Esophagus squamous epithelium (tissue), 5 donors: ENCODE data around the gene RAPGEF3. TPM values are rescaled to one million over a fixed set of nuclear protein-coding genes. Genes with fewer than 3 reads are reported as not detected.

Experiments used
- DNase-seq: peaks from one replicate; lab custom pipeline; 2025; lab: John Stamatoyannopoulos, UW
- H3K27ac ChIP-seq, 4 donors: fragments of 200-600 bp; sonication (generic); one replicate each; pipeline ENCODE4 v1.5.1; 2016 to 2019; ENCODE audit warnings: mild to moderate bottlenecking in 1 of 4
- H3K27me3 ChIP-seq, 4 donors: fragments of 200-600 bp; sonication (generic); 1 replicate in 3 of 4; 2 replicates in 1 of 4; pipeline versions ENCODE4 v1.5.1 to v1.6.0; 2017 to 2021; ENCODE audit warnings: antibody characterized with exemption in 1 of 4
- H3K36me3 ChIP-seq, 3 donors: fragments of 200-600 bp; sonication (generic); one replicate each; pipeline ENCODE4 v1.5.1; 2016 to 2019
- H3K4me1 ChIP-seq, 3 donors: fragments of 200-600 bp; sonication (generic); one replicate each; pipeline ENCODE4 v1.5.1; 2017 to 2019
- H3K4me3 ChIP-seq, 4 donors: fragments of 200-600 bp; sonication (generic); 1 replicate in 3 of 4; 2 replicates in 1 of 4; pipeline ENCODE4 v1.5.1; 2016 to 2019; ENCODE audit warnings: mild to moderate bottlenecking in 2 of 4, moderate library complexity in 1 of 4
- H3K9me3 ChIP-seq, 3 donors: fragments of 200-600 bp; sonication (generic); one replicate each; pipeline ENCODE4 v1.5.1; 2016 to 2019
- CTCF ChIP-seq, 6 experiments: fragments of 450-650 bp in 4 of 6; fragments of 200-600 bp in 2 of 6; sonication (generic) in 2 of 6; IDR thresholded peaks; one replicate each; pipeline ENCODE4 v1.5.1; 2016 to 2019; ENCODE audit warnings: antibody characterized with exemption in 6 of 6, mild to moderate bottlenecking in 4 of 6, moderate library complexity in 4 of 6
- POLR2A ChIP-seq, 4 donors: fragments of 450-650 bp; IDR thresholded peaks; one replicate each; pipeline ENCODE4 v1.6.1; 2017; ENCODE audit warnings: antibody characterized with exemption in 4 of 4, mild to moderate bottlenecking in 4 of 4, moderate library complexity in 3 of 4
- WGBS, 2 donors: methylation state at CpG; one replicate each; pipeline ENCODE4 v1.1.5; 2018; 5-methylcytosine and 5-hydroxymethylcytosine counted together
- intact Hi-C: fragments of 100-400 bp; cut with DNase I; formaldehyde crosslinking; loops from one replicate; pipeline ENCODE4 v1.15.0; 2022
- total RNA-seq, 4 donors: library from RNA; depleted of rRNA; stranded (reverse); fragments of >200 nt; gene quantifications; one replicate each; pipeline ENCODE4 v1.1.0, GENCODE V29; 2016
- donor health status: DM: yes; HTN: yes; CAD: no.

Gene RAPGEF3
- total RNA-seq, 4 donors from 2014 or later = 12.9 to 39.3 (median 22.5) TPM

DNA sequence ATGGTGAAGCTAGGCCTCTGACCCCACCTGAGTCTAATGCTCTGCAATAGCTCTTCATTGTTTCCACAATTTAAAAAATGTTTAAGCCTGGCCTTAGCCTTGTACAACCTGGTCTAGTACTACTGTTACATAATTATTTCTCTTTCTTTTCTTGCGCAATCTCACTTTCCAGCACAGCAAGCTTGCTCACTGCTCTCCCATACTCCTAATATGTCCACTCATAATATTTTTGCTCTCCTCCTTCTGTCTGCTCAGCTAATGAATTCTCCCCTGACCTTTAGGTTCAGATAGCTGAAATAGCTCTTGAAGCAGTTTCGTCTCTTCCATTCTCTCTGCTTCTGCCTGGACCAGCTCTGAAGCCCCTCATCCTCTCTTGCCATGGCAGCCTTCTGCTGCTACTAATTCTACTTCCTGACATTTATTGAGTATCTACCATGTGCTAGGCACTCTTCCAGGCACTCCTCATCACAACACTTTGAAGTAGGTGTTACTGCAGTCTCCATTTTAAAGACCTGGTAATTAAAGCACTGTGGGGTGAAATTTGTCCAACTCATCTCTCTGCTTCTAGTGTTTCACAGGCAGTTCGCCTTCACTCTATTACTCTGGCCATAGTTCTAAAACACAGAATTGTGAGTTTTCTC, 11.5 kb upstream of the RAPGEF3 start:
- Histone ChIP-seq H3K4me1 (peaks cover 25 to 85% (median 41%) of the 10 kb centered on the region in 3 donors), H3K9me3 (no peaks in the 10 kb centered on the region), H3K4me3 (no peak overlapping the region), H3K27ac (peak overlapping the region in 2 of 4 donors; percentile 31 to 53), H3K36me3 (no peaks in the 10 kb centered on the region), H3K27me3 (no peaks in the 10 kb centered on the region)
- intact Hi-C loops = no loop called here
- TF ChIP-seq CTCF (IDR thresholded peaks at IDR 0.05) (no peak), POLR2A (IDR thresholded peaks at IDR 0.05) (no peak)
- DNase-seq = no peak
- 87 to 88% methylated on average over 3 of the region's 3 CpGs for WGBS, 2 donors

- no peaks in the 10 kb centered on the region for H3K36me3 ChIP-seq
- no peaks in the 10 kb centered on the region for H3K9me3 ChIP-seq
- 83 to 92% methylated on average over 4 of the region's 4 CpGs for WGBS, 2 donors
- H3K27ac ChIP-seq = no peak overlapping the region
- no peaks in the 10 kb centered on the region for H3K27me3 ChIP-seq
- TF ChIP-seq POLR2A (IDR thresholded peaks at IDR 0.05) (no peak), CTCF (IDR thresholded peaks at IDR 0.05) (no peak)
- DNase-seq = no peak
- H3K4me1 ChIP-seq = peaks cover 18 to 84% (median 34%) of the 10 kb centered on the region in 3 donors
- intact Hi-C loops = no loop called here
- H3K4me3 ChIP-seq = no peak overlapping the region
Observed at GRCh38 chr12:47769234-47770085, 10.8 kb upstream of the RAPGEF3 start.

DNA sequence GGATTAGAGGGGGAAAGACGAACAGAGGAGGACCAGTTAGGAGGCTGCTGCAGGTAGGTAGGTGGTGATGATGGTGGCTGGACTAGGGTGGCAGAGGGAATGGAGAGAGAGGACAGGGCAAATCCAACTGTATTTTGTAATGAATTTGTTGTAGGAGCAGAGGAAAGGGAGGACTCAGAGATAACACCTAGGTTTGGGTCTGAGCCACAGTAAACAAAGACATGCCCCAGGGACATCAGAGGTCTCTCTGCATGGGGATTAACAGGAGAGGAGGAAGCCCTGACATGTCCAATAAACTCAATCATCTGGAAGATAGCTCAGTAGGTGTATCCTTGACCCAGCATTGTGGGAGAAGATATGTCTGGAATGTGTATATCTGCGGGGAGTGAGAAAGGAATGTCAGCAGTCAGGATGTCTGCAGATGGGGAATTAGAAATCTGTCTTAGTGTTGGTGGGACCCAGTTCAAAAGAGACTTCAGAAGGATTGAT, 9.7 kb upstream of the RAPGEF3 start:
- TF ChIP-seq CTCF (IDR thresholded peaks at IDR 0.05) (no peak), POLR2A (IDR thresholded peaks at IDR 0.05) (no peak)
- no peak for DNase-seq
- intact Hi-C loops = no loop called here
- no peaks in the 10 kb centered on the region for H3K27me3 ChIP-seq
- 43 to 52% methylated on average over 2 of the region's 2 CpGs for WGBS, 2 donors
- H3K27ac ChIP-seq = no peak overlapping the region
- H3K4me1 ChIP-seq = peaks cover 18 to 85% (median 37%) of the 10 kb centered on the region in 3 donors
- H3K4me3 ChIP-seq = no peak overlapping the region
- no peaks in the 10 kb centered on the region for H3K9me3 ChIP-seq
- no peaks in the 10 kb centered on the region for H3K36me3 ChIP-seq

GRCh38 chr12:47767216-47767724, 8.6 kb upstream of the RAPGEF3 start:
- no peak overlapping the region for H3K4me3 ChIP-seq
- WGBS, 2 donors = 34 to 41% methylated on average over 4 of the region's 4 CpGs
- H3K36me3 ChIP-seq = no peaks in the 10 kb centered on the region
- peaks cover 19 to 89% (median 38%) of the 10 kb centered on the region in 3 donors for H3K4me1 ChIP-seq
- DNase-seq = no peak
- H3K27ac ChIP-seq = no peak overlapping the region
- TF ChIP-seq POLR2A (IDR thresholded peaks at IDR 0.05) (no peak), CTCF (IDR thresholded peaks at IDR 0.05) (peak; percentile 53 to 77 (median 63))
- no peaks in the 10 kb centered on the region for H3K9me3 ChIP-seq
- H3K27me3 ChIP-seq = no peaks in the 10 kb centered on the region
- intact Hi-C loops = no loop called here
